HG02642 (cell line): ENCODE results near the gene CHST11.
"Not testable (repeated sequence)": the region's sequence is repeated elsewhere in the genome, so short reads cannot be mapped to it uniquely, and the experiment has no call there.

ENCODE experiments used
- ATAC-seq: cut with Tn5 transposase; IDR thresholded peaks from one replicate; pipeline ENCODE4 v1.9.1; 2021; ENCODE audit warnings: mild to moderate bottlenecking; ENCODE audit not compliant: unreplicated experiment, poor library complexity

CHST11 gene

GRCh38 chr12:104741497-104742367 lies 285.0 kb downstream of the CHST11 start:
- ATAC-seq: no peak

GRCh38 chr12:104742551-104743201 lies 285.9 kb downstream of the CHST11 start:
- no peak for ATAC-seq

- no peak for ATAC-seq
Observed at GRCh38 chr12:104743202-104743580, 286.4 kb downstream of the CHST11 start.

DNA sequence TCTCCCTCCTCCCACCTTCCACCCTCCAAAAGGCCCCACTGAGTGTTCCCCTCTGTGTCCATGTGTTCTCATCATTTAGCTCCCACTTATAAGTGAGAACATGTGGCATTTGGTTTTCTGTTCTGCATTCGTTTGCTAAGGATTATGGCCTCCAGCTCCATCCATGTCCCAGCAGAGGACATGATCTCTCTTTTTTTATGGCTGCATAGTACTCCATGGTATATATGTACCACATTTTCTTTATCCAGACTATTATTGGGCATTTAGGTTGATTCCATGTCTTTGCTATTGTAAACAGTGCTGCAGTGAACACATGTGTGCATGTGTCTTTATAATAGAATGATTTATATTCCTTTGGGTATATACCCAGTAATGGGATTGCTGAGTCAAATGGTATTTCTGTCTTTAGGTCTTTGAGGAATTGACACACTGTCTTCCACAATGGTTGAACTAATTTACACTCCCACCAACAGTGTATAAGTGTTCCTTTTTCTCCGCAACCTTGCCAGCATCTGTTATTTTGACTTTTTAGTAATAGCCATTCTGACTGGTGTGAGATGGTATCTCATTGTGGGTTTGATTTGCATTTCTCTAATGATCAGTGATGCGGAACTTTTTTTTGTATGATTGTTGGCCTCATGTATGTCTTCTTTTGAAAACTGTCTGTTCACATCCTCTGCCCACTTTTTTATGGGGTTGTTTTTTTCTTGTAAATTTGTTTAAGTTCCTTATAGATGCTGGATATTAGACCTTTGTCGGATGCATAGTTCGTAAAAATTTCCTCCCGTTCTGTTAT lies 287.2 kb downstream of the CHST11 start:
- not testable (repeated sequence) for ATAC-seq

DNA sequence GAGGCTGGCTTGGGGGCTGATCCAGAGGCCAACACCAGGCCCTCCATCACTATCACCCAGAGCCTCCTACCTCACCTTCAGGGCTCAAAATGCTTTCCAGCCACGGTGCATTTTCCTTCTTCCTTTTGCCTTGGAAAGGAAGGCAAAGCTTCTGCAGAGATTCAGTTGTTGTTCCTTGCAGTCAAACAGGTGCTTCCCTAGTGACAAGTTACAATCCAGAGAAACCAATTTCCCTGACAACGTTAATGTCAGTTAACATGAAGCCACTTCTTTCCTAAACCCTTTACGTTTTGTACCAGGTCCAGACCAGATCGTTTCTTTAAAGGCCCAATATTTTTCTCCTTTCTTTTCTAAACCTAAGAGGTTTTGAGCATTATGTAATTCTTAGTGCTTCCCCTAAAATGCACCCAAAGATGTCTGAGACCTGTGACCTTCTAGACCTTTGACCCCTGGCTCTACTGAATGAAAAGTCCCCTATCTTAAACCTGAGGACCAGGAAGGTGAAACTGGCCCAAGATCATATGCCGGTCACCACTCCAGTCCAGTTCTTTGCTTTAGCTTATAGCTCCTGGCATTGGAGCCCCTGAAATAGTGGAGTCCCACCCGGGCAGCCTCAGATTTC lies 289.8 kb downstream of the CHST11 start:
- ATAC-seq: no peak

DNA sequence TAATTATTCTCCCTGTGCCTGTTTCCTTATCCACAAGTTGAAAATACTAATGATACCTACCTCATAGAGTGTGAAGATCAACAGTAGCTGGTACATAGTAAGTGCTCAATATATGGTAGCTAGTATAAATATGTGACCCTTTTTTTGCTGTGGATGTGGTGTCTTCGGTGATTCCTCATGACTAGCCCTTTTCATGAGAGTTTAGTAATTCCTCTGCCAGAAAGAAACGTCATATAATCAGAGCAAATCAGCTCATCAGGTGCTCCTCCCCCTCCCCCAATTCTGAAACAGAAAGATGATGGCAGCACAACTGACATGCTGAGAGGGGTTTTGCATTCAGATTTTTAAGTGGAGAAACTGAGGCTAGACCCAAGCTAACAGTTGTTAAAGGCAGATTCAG lies 290.6 kb downstream of the CHST11 start:
- ATAC-seq: no peak

DNA sequence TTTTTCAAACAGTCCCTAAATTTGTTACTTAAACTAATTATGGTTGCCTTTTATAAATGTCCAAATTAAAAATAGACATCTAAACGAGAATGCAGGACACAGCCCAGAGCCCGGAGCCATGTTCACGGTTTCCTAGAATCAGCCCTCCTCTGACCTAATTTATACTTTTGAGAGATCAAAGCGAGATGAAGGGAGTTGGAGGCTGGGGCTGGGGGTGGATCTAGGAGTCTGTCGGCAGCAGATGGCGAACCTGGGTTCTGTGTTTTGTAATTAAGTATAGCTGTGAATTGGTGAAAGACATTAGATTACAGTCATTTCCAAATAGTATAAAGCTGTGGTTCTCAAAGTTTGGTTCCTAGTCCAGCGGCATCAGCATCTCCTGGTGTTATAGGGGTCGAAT lies 291.2 kb downstream of the CHST11 start:
- no peak for ATAC-seq

DNA sequence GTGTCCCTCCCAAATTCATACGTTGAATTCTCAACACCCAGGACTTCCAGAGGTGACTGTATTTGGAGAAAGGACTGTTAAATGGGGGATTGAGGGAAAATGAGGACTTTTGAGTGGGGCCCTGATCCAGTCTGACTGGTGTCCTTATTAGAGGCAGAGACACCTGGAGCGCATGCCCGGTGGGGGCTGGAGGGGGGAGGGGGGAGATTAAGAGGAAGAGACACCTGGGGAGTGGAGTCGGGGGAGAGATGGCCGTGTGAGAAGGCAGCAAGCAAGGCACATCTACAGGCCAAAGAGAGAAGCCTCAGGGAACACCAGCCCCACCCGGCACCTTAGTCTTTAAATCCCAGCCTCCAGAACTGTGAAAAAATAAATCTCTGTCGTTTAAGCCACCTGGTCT lies 291.6 kb downstream of the CHST11 start:
- no peak for ATAC-seq

- no peak for ATAC-seq
Observed at GRCh38 chr12:104748790-104749189, 292.0 kb downstream of the CHST11 start.

GRCh38 chr12:104749545-104749944 lies 292.8 kb downstream of the CHST11 start:
- ATAC-seq: no peak

DNA sequence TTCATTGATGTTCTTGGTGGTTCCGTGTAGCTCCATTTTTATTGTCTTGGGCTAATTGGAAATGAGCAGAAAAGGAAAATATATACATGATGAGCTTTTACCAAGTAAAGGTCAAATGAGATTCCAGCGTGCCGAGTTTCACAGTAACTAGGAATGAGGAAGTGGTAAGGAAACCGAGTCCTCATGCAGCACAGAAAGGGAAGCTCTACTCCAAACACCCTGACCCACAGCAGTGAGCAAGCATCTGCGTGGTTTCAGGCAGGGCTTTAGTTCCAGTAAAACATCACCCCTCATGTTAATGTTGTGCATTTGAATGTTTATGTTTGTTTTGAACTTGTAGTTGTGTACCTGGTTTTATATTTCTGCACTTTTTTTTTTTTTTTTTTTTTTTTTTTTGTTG lies 293.3 kb downstream of the CHST11 start:
- ATAC-seq: peak; percentile 67

DNA sequence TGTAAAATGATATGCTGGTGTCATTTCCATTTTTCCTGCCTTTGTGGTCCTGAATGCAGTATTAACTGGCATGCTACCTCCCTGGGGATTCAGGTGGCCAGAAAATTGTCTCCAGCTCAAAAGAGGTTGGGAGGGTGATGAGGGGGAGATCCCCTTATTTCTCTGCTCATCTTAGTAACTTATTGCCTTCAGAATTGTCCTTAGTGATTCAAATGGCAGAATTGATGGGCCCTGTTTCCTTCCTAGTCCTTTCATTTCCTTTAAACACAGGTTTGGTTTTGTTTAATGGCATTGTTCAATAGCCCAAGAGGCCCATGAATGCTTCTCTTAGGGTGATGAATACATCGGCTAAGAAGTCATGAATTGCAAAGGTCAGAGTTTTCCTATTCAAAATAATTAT lies 294.4 kb downstream of the CHST11 start:
- peak; percentile 21 for ATAC-seq

DNA sequence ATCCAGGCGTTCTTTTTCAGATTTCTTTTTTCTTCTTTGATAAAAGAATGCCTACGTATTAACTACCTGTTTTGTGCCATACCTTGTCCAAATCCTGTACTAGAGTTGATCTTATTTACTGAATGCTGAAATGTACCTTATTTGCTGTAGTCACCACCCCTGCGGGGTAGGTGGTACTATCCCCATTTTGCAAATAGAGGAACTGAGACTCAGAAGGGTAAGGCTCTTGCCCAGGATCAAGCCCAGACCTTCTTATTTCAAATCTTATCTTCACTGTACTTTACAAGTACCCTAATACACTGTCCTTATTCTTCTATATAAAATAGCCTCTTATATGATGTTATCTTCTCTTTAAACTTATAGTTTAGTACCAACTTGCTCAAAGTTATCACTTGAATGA lies 294.8 kb downstream of the CHST11 start:
- ATAC-seq: peak; percentile 76

- ATAC-seq: peak; percentile 10
Observed at GRCh38 chr12:104752016-104752415, 295.3 kb downstream of the CHST11 start.

DNA sequence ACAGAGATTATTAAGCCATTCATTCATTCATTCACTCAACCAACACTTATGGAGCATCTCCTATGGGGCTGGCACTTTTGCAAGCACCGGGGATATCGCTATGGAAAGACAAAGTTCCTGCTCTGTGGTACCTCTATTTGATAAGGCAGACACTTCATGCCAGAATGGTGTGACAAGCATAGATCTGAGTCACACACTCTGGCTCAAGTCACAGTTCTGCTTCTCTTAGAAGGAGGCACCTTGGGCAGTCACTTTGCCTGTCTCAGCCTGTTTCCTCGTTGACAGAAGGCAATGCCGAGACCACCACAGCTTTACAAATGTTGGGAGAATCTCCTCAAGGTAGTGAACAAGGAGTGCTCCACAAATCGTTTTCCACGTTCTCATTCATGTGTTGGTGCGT lies 296.1 kb downstream of the CHST11 start:
- no peak for ATAC-seq

DNA sequence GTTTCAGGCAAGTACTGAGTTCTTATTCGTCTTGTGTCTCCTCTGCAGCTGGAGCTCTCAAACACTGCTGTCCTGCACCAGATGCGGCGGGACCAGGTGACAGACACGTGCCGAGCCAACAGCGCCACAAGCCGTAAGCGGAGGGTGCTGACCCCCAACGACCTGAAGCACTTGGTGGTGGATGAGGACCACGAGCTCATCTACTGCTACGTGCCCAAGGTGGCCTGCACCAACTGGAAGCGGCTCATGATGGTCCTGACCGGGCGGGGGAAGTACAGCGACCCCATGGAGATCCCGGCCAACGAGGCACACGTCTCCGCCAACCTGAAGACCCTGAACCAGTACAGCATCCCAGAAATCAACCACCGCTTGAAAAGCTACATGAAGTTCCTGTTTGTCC lies 300.2 kb downstream of the CHST11 start:
- ATAC-seq: no peak

DNA sequence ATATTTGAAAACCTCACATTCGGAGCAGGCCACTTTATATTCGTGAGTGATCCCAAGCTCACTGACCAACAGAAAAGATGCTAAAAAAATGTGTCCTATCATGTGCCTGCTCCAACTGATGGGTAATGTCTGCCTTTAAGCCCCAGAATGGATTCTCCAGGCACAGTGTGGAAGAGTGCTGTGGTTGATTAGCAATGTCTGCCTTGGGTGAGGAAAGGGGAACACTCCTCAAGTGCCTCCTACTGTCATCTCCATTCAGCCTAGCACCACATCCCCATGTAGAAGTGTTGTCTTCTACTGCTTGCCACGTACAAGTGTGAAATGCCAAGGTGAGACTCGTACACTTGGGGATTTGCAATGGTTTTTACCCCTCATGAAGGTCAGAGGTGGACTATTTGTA lies 302.0 kb downstream of the CHST11 start:
- no peak for ATAC-seq

- no peak for ATAC-seq
Observed at GRCh38 chr12:104761091-104761490, 304.3 kb downstream of the CHST11 start.

DNA sequence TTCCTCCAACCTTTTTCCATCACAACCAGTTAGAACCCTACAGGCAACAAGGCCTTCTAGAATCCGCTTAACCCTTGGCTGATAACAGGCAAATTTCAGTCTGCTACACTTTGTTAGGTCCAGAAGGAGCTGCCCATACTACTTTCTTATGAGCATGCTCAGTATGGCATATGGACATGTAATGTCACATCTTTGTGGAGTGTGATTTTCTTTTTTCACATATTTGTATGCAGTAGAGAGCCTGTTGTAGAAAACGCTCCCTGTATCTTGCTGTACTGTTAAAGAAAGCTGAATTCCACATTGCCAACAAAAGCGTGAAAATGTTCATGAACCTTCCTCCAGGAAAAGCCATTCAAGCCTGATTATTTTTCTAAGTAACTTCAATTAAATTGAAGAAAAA lies 304.9 kb downstream of the CHST11 start:
- no peak for ATAC-seq

- ATAC-seq: peak; percentile 54
Observed at GRCh38 chr12:104763168-104763805, 306.5 kb downstream of the CHST11 start.
